ENCODE data around the gene TIMMDC1. TPM values are rescaled to one million over a fixed set of nuclear protein-coding genes. Genes with fewer than 3 reads are reported as not detected.

The TIMMDC1 gene
- total and polyA plus RNA-seq, 2 of the 13 experiments (the other 11 are each of a cell fraction or from before 2014, with no cell fraction given), result 50.0 to 77.8 TPM

DNA sequence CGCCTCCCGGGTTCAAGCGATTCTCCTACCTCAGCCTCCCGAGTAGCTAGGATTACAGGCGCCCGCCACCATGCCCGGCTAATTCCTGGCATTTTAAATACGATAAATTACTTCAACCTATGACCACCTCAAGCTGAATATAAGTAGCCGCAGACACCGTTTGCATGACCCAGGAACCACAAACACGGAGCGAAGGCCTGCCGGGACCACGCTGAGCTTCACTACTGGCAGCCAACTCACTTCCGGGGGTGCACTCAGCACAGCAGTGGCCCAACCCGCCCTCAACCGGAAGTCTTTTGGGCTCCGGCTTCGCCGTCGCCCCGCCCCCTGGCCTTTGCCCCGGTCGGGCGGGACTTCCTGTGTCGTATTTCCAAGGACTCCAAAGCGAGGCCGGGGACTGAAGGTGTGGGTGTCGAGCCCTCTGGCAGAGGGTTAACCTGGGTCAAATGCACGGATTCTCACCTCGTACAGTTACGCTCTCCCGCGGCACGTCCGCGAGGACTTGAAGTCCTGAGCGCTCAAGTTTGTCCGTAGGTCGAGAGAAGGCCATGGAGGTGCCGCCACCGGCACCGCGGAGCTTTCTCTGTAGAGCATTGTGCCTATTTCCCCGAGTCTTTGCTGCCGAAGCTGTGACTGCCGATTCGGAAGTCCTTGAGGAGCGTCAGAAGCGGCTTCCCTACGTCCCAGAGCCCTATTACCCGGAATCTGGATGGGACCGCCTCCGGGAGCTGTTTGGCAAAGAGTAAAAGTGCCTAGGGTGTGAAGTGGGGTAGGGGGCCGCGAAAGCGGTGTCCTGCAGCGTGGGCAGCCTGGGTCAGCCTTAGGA is at the start of gene TIMMDC1 (continued):
- no peak for TF ChIP-seq PTBP1 (IDR thresholded peaks at IDR 0.05; ENCODE audit: low read depth, low read length, poor library complexity, severe bottlenecking)
- peak; percentile 80; the same call in 1 of the 2 replicates for TF ChIP-seq ZNF317 (CRISPR knock-in tag; IDR thresholded peaks at IDR 0.05)
- TF ChIP-seq ZNF598 (CRISPR knock-in tag; IDR thresholded peaks at IDR 0.05; ENCODE audit: borderline replicate concordance), result peak; percentile 89
- TF ChIP-seq, protein P1, sequence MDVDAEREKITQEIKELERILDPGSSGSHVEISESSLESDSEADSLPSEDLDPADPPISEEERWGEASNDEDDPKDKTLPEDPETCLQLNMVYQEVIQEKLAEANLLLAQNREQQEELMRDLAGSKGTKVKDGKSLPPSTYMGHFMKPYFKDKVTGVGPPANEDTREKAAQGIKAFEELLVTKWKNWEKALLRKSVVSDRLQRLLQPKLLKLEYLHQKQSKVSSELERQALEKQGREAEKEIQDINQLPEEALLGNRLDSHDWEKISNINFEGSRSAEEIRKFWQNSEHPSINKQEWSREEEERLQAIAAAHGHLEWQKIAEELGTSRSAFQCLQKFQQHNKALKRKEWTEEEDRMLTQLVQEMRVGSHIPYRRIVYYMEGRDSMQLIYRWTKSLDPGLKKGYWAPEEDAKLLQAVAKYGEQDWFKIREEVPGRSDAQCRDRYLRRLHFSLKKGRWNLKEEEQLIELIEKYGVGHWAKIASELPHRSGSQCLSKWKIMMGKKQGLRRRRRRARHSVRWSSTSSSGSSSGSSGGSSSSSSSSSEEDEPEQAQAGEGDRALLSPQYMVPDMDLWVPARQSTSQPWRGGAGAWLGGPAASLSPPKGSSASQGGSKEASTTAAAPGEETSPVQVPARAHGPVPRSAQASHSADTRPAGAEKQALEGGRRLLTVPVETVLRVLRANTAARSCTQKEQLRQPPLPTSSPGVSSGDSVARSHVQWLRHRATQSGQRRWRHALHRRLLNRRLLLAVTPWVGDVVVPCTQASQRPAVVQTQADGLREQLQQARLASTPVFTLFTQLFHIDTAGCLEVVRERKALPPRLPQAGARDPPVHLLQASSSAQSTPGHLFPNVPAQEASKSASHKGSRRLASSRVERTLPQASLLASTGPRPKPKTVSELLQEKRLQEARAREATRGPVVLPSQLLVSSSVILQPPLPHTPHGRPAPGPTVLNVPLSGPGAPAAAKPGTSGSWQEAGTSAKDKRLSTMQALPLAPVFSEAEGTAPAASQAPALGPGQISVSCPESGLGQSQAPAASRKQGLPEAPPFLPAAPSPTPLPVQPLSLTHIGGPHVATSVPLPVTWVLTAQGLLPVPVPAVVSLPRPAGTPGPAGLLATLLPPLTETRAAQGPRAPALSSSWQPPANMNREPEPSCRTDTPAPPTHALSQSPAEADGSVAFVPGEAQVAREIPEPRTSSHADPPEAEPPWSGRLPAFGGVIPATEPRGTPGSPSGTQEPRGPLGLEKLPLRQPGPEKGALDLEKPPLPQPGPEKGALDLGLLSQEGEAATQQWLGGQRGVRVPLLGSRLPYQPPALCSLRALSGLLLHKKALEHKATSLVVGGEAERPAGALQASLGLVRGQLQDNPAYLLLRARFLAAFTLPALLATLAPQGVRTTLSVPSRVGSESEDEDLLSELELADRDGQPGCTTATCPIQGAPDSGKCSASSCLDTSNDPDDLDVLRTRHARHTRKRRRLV (CRISPR knock-in tag; IDR thresholded peaks at IDR 0.05), result peak; percentile 47; the same call in 1 of the 2 replicates
- 0 out of 2 replicates have a peak, but pooled peaks have one; percentile 52 for TF ChIP-seq ETV6 (CRISPR knock-in tag; conservative IDR thresholded peaks at IDR 0.05)
- no peak for TF ChIP-seq FOXK2 (IDR thresholded peaks at IDR 0.05)
- TF ChIP-seq ZNF772 (CRISPR knock-in tag; IDR thresholded peaks at IDR 0.05), result peak; percentile 33; the same call in 1 of the 2 replicates
- TF ChIP-seq ZFP82 (CRISPR knock-in tag; IDR thresholded peaks at IDR 0.05; ENCODE audit: borderline replicate concordance), result peak; percentile 59; the same call in 1 of the 2 replicates
- TF ChIP-seq RBM39 (IDR thresholded peaks at IDR 0.05; ENCODE audit: low read depth, low read length, poor library complexity, severe bottlenecking), result peak; percentile 87
- TF ChIP-seq ZMYM3 (CRISPR knock-in tag; IDR thresholded peaks at IDR 0.05), result peak; percentile 7; the same call in 1 of the 2 replicates
- TF ChIP-seq ARID2 (CRISPR knock-in tag; IDR thresholded peaks at IDR 0.05; ENCODE audit: borderline replicate concordance), result peak; percentile 73; the same call in 1 of the 2 replicates
- TF ChIP-seq, protein P2, sequence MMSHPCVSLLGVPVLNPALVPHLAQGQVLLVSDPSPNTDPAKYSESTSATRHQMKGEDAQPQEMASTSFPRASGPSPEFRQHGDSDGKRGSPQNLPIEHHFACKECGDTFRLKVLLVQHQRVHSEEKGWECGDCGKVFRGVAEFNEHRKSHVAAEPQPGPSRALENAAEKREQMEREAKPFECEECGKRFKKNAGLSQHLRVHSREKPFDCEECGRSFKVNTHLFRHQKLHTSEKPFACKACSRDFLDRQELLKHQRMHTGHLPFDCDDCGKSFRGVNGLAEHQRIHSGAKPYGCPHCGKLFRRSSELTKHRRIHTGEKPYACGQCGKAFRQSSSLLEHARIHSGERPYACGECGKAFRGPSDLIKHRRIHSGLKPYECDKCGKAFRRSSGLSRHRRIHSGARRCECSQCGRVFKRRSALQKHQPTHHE (CRISPR knock-in tag; IDR thresholded peaks at IDR 0.05; ENCODE audit: borderline replicate concordance), result peak; percentile 49; the same call in 1 of the 2 replicates
- TF ChIP-seq, protein P3, sequence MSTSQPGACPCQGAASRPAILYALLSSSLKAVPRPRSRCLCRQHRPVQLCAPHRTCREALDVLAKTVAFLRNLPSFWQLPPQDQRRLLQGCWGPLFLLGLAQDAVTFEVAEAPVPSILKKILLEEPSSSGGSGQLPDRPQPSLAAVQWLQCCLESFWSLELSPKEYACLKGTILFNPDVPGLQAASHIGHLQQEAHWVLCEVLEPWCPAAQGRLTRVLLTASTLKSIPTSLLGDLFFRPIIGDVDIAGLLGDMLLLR (CRISPR knock-in tag; IDR thresholded peaks at IDR 0.05), result peak; percentile 77; the same call in 1 of the 2 replicates
- peak; percentile 85 for TF ChIP-seq PHF21A (CRISPR knock-in tag; IDR thresholded peaks at IDR 0.05)
- TF ChIP-seq, protein P4, sequence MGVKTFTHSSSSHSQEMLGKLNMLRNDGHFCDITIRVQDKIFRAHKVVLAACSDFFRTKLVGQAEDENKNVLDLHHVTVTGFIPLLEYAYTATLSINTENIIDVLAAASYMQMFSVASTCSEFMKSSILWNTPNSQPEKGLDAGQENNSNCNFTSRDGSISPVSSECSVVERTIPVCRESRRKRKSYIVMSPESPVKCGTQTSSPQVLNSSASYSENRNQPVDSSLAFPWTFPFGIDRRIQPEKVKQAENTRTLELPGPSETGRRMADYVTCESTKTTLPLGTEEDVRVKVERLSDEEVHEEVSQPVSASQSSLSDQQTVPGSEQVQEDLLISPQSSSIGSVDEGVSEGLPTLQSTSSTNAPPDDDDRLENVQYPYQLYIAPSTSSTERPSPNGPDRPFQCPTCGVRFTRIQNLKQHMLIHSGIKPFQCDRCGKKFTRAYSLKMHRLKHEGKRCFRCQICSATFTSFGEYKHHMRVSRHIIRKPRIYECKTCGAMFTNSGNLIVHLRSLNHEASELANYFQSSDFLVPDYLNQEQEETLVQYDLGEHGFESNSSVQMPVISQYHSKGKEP (CRISPR knock-in tag; IDR thresholded peaks at IDR 0.05), result no peak
- TF ChIP-seq ZEB1 (IDR thresholded peaks at IDR 0.05; ENCODE audit: insufficient replicate concordance, low read depth), result no peak
- TF ChIP-seq, protein P5, sequence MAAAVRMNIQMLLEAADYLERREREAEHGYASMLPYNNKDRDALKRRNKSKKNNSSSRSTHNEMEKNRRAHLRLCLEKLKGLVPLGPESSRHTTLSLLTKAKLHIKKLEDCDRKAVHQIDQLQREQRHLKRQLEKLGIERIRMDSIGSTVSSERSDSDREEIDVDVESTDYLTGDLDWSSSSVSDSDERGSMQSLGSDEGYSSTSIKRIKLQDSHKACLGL (CRISPR knock-in tag; IDR thresholded peaks at IDR 0.05), result peak; percentile 68; the same call in 1 of the 2 replicates
- TF ChIP-seq NFE2L1 (CRISPR knock-in tag; IDR thresholded peaks at IDR 0.05; ENCODE audit: borderline replicate concordance), result no peak

Measured in HepG2 (cell line).